H1 (cell line): ENCODE measurements around the gene NLK. TPM values are rescaled to one million over a fixed set of nuclear protein-coding genes. Genes with fewer than 3 reads are reported as not detected.

Experiments used
- CREB1 ChIP-seq: IDR thresholded peaks from 2 replicates; pipeline ENCODE4 v1.6.1; 2012; ENCODE audit warnings: inconsistent platforms
- RXRA ChIP-seq: IDR thresholded peaks from 2 replicates; pipeline ENCODE4 v1.6.1; 2011; ENCODE audit warnings: low read depth, mild to moderate bottlenecking, low read length, moderate library complexity; ENCODE audit not compliant: insufficient read depth
- polyA plus RNA-seq, 7 experiments: library from polyadenylated mRNA; depleted of rRNA in 3 of 7; stranded (reverse) in 5 of 7; unstranded in 2 of 7; fragments of >200 nt in 5 of 7; fragments of 200-250 nt in 2 of 7; gene quantifications; 1 replicate in 5 of 7; 2 replicates in 1 of 7; 4 replicates in 1 of 7; pipeline versions ENCODE4 v1.2.1 to v1.2.3, GENCODE V29; 2011 to 2013; ENCODE audit warnings: missing spikeins in 2 of 7, mixed read lengths in 2 of 7
- total RNA-seq: library from RNA; stranded (reverse); fragmentation: NEBNext Ultra II Directional; extraction: Animal tissue kit (Norgen Biotek cat#: 25700); gene quantifications from 2 replicates; pipeline ENCODE4 v1.2.1, GENCODE V29; 2021
- TF ChIP-seq, protein P1 (sequence below): fragments of 300-600 bp; sonication (generic); IDR thresholded peaks from 2 replicates; pipeline ENCODE4 v1.7.1; 2012; ENCODE audit warnings: low read length, moderate library complexity, mild to moderate bottlenecking, inconsistent platforms; ENCODE audit not compliant: insufficient replicate concordance
- TF ChIP-seq, protein P2 (sequence below): IDR thresholded peaks from 2 replicates; pipeline ENCODE4 v1.6.1; 2011; ENCODE audit warnings: low read length, improper control_type of control experiment
- TF ChIP-seq, protein P3 (sequence below): IDR thresholded peaks from 2 replicates; pipeline ENCODE4 v1.6.1; 2012; ENCODE audit warnings: inconsistent platforms

NLK gene
- total and polyA plus RNA-seq, 2 of the 8 experiments (the other 6 are each of a cell fraction or from before 2014, with no cell fraction given): 30.8 to 49.9 TPM

DNA sequence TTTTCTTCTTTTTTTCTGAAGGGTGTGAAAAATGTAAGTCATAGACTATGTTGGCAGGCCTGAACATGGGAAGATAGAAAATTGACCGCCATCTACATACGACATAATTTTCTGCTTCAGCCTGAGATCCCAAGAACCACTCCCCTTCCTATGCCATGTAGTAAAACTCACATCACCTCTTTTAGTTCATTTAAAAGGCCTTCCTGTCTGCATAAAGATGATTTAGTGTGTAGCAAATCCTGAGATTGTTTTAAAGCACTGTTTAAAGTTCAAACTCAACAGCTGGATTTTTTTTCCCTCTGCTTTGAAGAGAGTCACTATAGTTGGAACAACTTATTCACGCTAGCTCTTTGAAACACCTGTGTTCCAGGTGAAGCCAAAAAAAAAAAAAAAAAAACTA lies 101.5 kb downstream of the NLK start (continued):
- TF ChIP-seq, protein P1, sequence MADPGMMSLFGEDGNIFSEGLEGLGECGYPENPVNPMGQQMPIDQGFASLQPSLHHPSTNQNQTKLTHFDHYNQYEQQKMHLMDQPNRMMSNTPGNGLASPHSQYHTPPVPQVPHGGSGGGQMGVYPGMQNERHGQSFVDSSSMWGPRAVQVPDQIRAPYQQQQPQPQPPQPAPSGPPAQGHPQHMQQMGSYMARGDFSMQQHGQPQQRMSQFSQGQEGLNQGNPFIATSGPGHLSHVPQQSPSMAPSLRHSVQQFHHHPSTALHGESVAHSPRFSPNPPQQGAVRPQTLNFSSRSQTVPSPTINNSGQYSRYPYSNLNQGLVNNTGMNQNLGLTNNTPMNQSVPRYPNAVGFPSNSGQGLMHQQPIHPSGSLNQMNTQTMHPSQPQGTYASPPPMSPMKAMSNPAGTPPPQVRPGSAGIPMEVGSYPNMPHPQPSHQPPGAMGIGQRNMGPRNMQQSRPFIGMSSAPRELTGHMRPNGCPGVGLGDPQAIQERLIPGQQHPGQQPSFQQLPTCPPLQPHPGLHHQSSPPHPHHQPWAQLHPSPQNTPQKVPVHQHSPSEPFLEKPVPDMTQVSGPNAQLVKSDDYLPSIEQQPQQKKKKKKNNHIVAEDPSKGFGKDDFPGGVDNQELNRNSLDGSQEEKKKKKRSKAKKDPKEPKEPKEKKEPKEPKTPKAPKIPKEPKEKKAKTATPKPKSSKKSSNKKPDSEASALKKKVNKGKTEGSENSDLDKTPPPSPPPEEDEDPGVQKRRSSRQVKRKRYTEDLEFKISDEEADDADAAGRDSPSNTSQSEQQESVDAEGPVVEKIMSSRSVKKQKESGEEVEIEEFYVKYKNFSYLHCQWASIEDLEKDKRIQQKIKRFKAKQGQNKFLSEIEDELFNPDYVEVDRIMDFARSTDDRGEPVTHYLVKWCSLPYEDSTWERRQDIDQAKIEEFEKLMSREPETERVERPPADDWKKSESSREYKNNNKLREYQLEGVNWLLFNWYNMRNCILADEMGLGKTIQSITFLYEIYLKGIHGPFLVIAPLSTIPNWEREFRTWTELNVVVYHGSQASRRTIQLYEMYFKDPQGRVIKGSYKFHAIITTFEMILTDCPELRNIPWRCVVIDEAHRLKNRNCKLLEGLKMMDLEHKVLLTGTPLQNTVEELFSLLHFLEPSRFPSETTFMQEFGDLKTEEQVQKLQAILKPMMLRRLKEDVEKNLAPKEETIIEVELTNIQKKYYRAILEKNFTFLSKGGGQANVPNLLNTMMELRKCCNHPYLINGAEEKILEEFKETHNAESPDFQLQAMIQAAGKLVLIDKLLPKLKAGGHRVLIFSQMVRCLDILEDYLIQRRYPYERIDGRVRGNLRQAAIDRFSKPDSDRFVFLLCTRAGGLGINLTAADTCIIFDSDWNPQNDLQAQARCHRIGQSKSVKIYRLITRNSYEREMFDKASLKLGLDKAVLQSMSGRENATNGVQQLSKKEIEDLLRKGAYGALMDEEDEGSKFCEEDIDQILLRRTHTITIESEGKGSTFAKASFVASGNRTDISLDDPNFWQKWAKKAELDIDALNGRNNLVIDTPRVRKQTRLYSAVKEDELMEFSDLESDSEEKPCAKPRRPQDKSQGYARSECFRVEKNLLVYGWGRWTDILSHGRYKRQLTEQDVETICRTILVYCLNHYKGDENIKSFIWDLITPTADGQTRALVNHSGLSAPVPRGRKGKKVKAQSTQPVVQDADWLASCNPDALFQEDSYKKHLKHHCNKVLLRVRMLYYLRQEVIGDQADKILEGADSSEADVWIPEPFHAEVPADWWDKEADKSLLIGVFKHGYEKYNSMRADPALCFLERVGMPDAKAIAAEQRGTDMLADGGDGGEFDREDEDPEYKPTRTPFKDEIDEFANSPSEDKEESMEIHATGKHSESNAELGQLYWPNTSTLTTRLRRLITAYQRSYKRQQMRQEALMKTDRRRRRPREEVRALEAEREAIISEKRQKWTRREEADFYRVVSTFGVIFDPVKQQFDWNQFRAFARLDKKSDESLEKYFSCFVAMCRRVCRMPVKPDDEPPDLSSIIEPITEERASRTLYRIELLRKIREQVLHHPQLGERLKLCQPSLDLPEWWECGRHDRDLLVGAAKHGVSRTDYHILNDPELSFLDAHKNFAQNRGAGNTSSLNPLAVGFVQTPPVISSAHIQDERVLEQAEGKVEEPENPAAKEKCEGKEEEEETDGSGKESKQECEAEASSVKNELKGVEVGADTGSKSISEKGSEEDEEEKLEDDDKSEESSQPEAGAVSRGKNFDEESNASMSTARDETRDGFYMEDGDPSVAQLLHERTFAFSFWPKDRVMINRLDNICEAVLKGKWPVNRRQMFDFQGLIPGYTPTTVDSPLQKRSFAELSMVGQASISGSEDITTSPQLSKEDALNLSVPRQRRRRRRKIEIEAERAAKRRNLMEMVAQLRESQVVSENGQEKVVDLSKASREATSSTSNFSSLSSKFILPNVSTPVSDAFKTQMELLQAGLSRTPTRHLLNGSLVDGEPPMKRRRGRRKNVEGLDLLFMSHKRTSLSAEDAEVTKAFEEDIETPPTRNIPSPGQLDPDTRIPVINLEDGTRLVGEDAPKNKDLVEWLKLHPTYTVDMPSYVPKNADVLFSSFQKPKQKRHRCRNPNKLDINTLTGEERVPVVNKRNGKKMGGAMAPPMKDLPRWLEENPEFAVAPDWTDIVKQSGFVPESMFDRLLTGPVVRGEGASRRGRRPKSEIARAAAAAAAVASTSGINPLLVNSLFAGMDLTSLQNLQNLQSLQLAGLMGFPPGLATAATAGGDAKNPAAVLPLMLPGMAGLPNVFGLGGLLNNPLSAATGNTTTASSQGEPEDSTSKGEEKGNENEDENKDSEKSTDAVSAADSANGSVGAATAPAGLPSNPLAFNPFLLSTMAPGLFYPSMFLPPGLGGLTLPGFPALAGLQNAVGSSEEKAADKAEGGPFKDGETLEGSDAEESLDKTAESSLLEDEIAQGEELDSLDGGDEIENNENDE: no peak
- TF ChIP-seq RXRA (no peak), CREB1 (no peak)
- TF ChIP-seq, protein P2, sequence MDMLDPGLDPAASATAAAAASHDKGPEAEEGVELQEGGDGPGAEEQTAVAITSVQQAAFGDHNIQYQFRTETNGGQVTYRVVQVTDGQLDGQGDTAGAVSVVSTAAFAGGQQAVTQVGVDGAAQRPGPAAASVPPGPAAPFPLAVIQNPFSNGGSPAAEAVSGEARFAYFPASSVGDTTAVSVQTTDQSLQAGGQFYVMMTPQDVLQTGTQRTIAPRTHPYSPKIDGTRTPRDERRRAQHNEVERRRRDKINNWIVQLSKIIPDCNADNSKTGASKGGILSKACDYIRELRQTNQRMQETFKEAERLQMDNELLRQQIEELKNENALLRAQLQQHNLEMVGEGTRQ: no peak
- TF ChIP-seq, protein P3, sequence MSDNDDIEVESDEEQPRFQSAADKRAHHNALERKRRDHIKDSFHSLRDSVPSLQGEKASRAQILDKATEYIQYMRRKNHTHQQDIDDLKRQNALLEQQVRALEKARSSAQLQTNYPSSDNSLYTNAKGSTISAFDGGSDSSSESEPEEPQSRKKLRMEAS: no peak
